ENCODE measurements around the gene CYSTM1.

The CYSTM1 gene

DNA sequence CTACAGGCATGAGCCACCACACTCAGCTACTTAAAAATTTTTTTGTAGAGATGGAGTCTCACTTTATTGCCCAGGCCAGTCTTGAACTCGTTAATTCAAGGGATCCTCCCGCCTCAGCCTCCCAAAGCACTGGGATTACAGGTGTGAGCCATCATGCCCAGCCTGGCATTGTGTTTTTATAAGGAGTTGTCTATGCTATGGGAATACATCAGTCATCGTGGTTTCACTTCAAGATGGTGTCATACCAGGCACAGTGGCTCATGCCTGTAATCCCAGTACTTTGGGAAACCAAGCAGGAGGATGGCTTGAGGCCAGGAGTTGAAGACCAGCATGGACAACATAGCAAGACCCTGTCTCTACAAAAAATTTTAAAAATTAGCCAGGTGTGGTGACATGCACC, 49.7 kb downstream of the CYSTM1 start:
- TF ChIP-seq ARNT (IDR thresholded peaks at IDR 0.05) (no peak), SP1 (IDR thresholded peaks at IDR 0.05) (no peak), LEF1 (IDR thresholded peaks at IDR 0.05; ENCODE audit: borderline replicate concordance) (no peak), FOXK2 (IDR thresholded peaks at IDR 0.05) (no peak), FOXA1 (IDR thresholded peaks at IDR 0.05) (no peak)
- CTCF ChIA-PET, result interaction anchor here (1.4 kb wide), 1 partner anchor 15 kb away, joined by 5 read pairs; no protein-coding TSS in a partner anchor
- no peak for DNase-seq (ENCODE audit: extremely low spot score)
- POLR2A ChIA-PET, result no interaction called here

GRCh38 chr5:140225396-140225795, 50.4 kb downstream of the CYSTM1 start:
- no peak for DNase-seq (ENCODE audit: extremely low spot score)
- ChIA-PET POLR2A (no interaction called here), CTCF (no interaction called here)
- TF ChIP-seq L3MBTL2 (conservative IDR thresholded peaks at IDR 0.05), result no peak
- no peak for TF ChIP-seq BHLHE40 (IDR thresholded peaks at IDR 0.05; ENCODE audit: borderline replicate concordance)
- TF ChIP-seq SP1 (IDR thresholded peaks at IDR 0.05), result no peak
- no peak for TF ChIP-seq TARDBP (IDR thresholded peaks at IDR 0.05)
- no peak for TF ChIP-seq ELF4 (IDR thresholded peaks at IDR 0.05)
- TF ChIP-seq ZNF384 (IDR thresholded peaks at IDR 0.05), result no peak
- no peak for TF ChIP-seq FOXK2 (IDR thresholded peaks at IDR 0.05)
- no peak for TF ChIP-seq LEF1 (IDR thresholded peaks at IDR 0.05; ENCODE audit: borderline replicate concordance)
- no peak for TF ChIP-seq FOXM1 (IDR thresholded peaks at IDR 0.05; ENCODE audit: borderline replicate concordance)
- TF ChIP-seq, protein P1, sequence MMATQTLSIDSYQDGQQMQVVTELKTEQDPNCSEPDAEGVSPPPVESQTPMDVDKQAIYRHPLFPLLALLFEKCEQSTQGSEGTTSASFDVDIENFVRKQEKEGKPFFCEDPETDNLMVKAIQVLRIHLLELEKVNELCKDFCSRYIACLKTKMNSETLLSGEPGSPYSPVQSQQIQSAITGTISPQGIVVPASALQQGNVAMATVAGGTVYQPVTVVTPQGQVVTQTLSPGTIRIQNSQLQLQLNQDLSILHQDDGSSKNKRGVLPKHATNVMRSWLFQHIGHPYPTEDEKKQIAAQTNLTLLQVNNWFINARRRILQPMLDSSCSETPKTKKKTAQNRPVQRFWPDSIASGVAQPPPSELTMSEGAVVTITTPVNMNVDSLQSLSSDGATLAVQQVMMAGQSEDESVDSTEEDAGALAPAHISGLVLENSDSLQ (IDR thresholded peaks at IDR 0.05), result no peak
- TF ChIP-seq SUZ12 (IDR thresholded peaks at IDR 0.05), result no peak
- no peak for TF ChIP-seq NFRKB (IDR thresholded peaks at IDR 0.05)
- TF ChIP-seq HDGF (IDR thresholded peaks at IDR 0.05; ENCODE audit: borderline replicate concordance), result no peak
- no peak for TF ChIP-seq FOXA1 (IDR thresholded peaks at IDR 0.05)

DNA sequence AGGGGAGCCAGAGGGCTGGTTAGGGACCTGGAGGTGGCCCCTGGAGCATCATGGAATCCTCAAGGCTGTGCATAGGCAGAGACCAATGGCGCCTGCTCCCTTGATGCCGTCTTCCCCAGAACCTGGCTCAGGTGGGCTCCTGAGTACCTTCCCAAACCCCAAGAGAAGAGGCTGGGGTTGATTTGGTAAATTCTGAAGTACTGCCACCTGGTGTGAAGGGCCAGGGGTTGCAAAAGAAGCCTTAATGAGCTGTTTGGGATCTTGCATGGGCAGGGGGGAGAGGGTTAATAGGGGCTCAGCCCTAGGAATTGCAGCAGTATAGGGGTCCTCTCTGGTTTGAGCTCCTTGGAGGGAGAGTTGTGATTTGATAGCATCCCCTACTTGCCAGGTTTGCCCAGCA, 52.1 kb downstream of the CYSTM1 start:
- DNase-seq (ENCODE audit: extremely low spot score), result no peak
- CTCF ChIA-PET, result interaction anchor here (1.0 to 2.5 kb wide), 2 partner anchors 13 to 132 kb away, joined by 3 to 8 read pairs; no protein-coding TSS in a partner anchor
- TF ChIP-seq, protein P1 (IDR thresholded peaks at IDR 0.05), result no peak
- TF ChIP-seq HDGF (IDR thresholded peaks at IDR 0.05; ENCODE audit: borderline replicate concordance), result no peak
- no peak for TF ChIP-seq CTBP1 (IDR thresholded peaks at IDR 0.05; ENCODE audit: borderline replicate concordance)
- no peak for TF ChIP-seq NFRKB (IDR thresholded peaks at IDR 0.05)
- TF ChIP-seq TARDBP (IDR thresholded peaks at IDR 0.05), result no peak
- TF ChIP-seq SP1 (IDR thresholded peaks at IDR 0.05), result no peak
- no peak for TF ChIP-seq BHLHE40 (IDR thresholded peaks at IDR 0.05; ENCODE audit: borderline replicate concordance)
- no peak for TF ChIP-seq LEF1 (IDR thresholded peaks at IDR 0.05; ENCODE audit: borderline replicate concordance)
- no peak for TF ChIP-seq ARNT (IDR thresholded peaks at IDR 0.05)
- TF ChIP-seq L3MBTL2 (conservative IDR thresholded peaks at IDR 0.05), result no peak
- TF ChIP-seq ELF4 (IDR thresholded peaks at IDR 0.05), result no peak
- no peak for TF ChIP-seq ZNF384 (IDR thresholded peaks at IDR 0.05)
- TF ChIP-seq FOXA1 (IDR thresholded peaks at IDR 0.05), result no peak
- TF ChIP-seq FOXM1 (IDR thresholded peaks at IDR 0.05; ENCODE audit: borderline replicate concordance), result no peak
- TF ChIP-seq FOXK2 (IDR thresholded peaks at IDR 0.05), result no peak
- TF ChIP-seq SUZ12 (IDR thresholded peaks at IDR 0.05), result no peak
- POLR2A ChIA-PET, result no interaction called here

DNA sequence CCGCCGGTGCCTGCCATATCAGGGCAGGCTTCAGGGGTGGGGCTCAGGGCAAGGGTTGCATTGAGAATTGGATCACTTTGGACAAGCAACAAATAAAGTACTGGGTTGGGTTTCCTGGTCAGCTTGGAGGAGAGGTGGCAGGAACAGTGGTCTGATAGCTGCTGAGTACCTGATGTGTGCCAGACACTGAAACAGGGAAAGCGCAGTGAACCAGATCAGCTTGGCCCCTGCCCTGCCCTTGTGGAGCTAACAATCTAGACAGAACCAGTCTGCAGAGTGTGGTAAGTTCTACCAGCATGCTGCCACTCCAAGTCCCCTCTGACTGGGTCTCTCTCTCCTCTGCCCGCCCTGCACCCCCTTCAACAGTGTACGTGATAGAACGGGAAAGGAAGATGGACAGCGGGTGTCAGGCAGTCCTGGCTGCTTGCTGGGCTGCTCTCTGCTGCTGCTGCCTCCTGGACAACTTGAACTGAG, 53.4 kb downstream of the CYSTM1 start:
- DNase-seq (ENCODE audit: extremely low spot score), result no peak
- TF ChIP-seq ZNF384 (IDR thresholded peaks at IDR 0.05) (no peak), NFRKB (IDR thresholded peaks at IDR 0.05) (no peak), TARDBP (IDR thresholded peaks at IDR 0.05) (no peak), FOXM1 (IDR thresholded peaks at IDR 0.05; ENCODE audit: borderline replicate concordance) (no peak), ELF4 (IDR thresholded peaks at IDR 0.05) (no peak), ARNT (IDR thresholded peaks at IDR 0.05) (no peak), SP1 (IDR thresholded peaks at IDR 0.05) (no peak), CTBP1 (IDR thresholded peaks at IDR 0.05; ENCODE audit: borderline replicate concordance) (no peak), FOXK2 (IDR thresholded peaks at IDR 0.05) (no peak), SUZ12 (IDR thresholded peaks at IDR 0.05) (no peak)
- TF ChIP-seq, protein P1 (IDR thresholded peaks at IDR 0.05), result no peak
- ChIA-PET CTCF (interaction anchor here (2.5 kb wide), 1 partner anchor 12 kb away, joined by 8 read pairs; no protein-coding TSS in a partner anchor), POLR2A (no interaction called here)

GRCh38 chr5:140230373-140230772, 55.4 kb downstream of the CYSTM1 start:
- TF ChIP-seq CTBP1 (IDR thresholded peaks at IDR 0.05; ENCODE audit: borderline replicate concordance) (no peak), FOXK2 (IDR thresholded peaks at IDR 0.05) (no peak), FOXM1 (IDR thresholded peaks at IDR 0.05; ENCODE audit: borderline replicate concordance) (no peak), ELF4 (IDR thresholded peaks at IDR 0.05) (no peak), ZNF384 (IDR thresholded peaks at IDR 0.05) (no peak), FOXA1 (IDR thresholded peaks at IDR 0.05) (no peak), BHLHE40 (IDR thresholded peaks at IDR 0.05; ENCODE audit: borderline replicate concordance) (no peak)
- CTCF ChIA-PET, result interaction anchor here (1.2 to 2.6 kb wide), 2 partner anchors 9 to 116 kb away, joined by 3 to 8 read pairs; partner anchors contain the start of gene HBEGF
- no peak for DNase-seq (ENCODE audit: extremely low spot score)
- POLR2A ChIA-PET, result no interaction called here

DNA sequence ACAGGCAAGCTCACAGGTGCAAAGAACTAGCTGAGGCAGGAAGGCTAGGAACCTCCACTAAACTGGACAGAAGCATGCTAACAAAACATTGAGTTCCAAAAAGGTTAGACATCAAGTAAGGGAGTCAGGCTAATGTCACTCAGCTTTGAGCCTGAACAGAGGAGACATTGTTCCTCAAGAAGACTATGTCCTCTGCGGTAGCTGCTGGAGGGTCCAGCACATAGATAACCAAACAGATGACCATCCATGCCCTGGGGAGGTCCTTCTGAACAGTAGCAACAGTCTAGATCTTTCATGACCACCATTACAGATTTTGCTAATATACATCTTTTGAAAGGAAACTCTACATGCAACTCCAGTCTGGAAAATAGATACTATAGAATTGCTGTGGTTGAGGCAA, 57.7 kb downstream of the CYSTM1 start:
- ChIA-PET POLR2A (no interaction called here), CTCF (interaction anchor here (0.9 to 2.3 kb wide), 2 partner anchors 10 to 12 kb away, joined by 3 to 6 read pairs; no protein-coding TSS in a partner anchor)
- no peak for TF ChIP-seq FOXK2 (IDR thresholded peaks at IDR 0.05)
- TF ChIP-seq LEF1 (IDR thresholded peaks at IDR 0.05; ENCODE audit: borderline replicate concordance), result no peak
- TF ChIP-seq SP1 (IDR thresholded peaks at IDR 0.05), result no peak
- no peak for TF ChIP-seq ZNF384 (IDR thresholded peaks at IDR 0.05)
- no peak for TF ChIP-seq SUZ12 (IDR thresholded peaks at IDR 0.05)
- no peak for TF ChIP-seq ARNT (IDR thresholded peaks at IDR 0.05)
- TF ChIP-seq NFRKB (IDR thresholded peaks at IDR 0.05), result no peak
- TF ChIP-seq L3MBTL2 (conservative IDR thresholded peaks at IDR 0.05), result no peak
- no peak for TF ChIP-seq FOXA1 (IDR thresholded peaks at IDR 0.05)
- TF ChIP-seq ELF4 (IDR thresholded peaks at IDR 0.05), result no peak
- TF ChIP-seq, protein P1 (IDR thresholded peaks at IDR 0.05), result no peak
- TF ChIP-seq HDGF (IDR thresholded peaks at IDR 0.05; ENCODE audit: borderline replicate concordance), result no peak
- TF ChIP-seq FOXM1 (IDR thresholded peaks at IDR 0.05; ENCODE audit: borderline replicate concordance), result no peak
- TF ChIP-seq BHLHE40 (IDR thresholded peaks at IDR 0.05; ENCODE audit: borderline replicate concordance), result no peak
- no peak for TF ChIP-seq CTBP1 (IDR thresholded peaks at IDR 0.05; ENCODE audit: borderline replicate concordance)
- no peak for TF ChIP-seq TARDBP (IDR thresholded peaks at IDR 0.05)
- DNase-seq (ENCODE audit: extremely low spot score), result no peak

Data from HEK293T (cell line).